Activated naive CD4-positive, alpha-beta T cell treated with anti-CD3 and anti-CD28 coated beads, Interleukin-2, amount 50 U/mL, for 16 hours (primary cell): Measurements from ENCODE around the gene PTH1R.
A peak's percentile ranks its signal among the peaks of the same experiment; 100 is the strongest.

Source experiments
- DNase-seq: peaks from one replicate; pipeline ENCODE4 v3.0.0-alpha.2; 2020

PTH1R gene

DNA sequence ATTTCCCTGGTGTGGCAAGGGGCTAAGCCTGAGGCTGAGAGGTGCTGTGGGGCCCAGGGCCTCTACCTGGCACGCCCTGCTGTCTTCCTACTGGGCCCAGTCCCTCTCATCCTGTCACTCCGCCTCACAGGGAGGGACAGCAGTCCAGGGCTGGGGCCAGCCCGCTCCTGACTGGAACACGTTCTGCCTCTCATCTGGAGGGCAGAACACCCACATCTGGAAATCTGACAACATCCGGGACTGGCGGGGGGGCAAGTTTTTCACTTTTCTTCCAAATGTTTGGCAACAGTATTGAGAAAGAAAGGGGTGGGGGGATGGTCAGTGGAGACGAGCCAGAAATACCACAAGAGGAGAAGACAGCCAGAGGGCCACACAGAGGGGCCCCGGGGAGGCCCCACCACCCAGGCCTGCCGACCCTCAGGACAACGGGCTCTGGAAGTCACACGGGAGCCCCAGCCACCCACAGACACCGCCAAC lies 12.5 kb upstream of the PTH1R start:
- peak; percentile 2 for DNase-seq

DNA sequence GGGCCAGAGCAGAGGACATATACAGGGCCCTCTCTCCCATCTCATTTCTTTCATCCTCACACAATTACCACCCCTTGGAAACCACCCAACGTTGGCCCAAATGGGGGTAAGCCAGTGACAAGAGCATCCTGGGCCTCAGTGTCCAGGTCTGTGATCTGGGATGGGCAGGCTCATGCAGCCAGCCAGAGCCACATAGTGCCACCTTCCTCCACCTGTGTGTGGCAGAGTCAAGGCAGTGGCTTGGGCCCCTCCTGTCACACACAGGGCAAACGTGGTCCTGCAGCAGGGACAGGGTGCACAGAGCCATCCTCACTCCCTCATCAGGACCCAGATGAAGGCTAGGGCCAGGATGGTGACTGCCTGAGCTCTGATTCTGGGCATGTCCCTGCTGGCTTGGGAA lies 12.0 kb upstream of the PTH1R start:
- DNase-seq = peak; percentile 6

- no peak for DNase-seq
These were observed 11.4 kb upstream of the PTH1R start for GRCh38 chr3:46866032-46866595.

GRCh38 chr3:46866720-46867549 lies 10.6 kb upstream of the PTH1R start:
- DNase-seq = peak; percentile 82

DNA sequence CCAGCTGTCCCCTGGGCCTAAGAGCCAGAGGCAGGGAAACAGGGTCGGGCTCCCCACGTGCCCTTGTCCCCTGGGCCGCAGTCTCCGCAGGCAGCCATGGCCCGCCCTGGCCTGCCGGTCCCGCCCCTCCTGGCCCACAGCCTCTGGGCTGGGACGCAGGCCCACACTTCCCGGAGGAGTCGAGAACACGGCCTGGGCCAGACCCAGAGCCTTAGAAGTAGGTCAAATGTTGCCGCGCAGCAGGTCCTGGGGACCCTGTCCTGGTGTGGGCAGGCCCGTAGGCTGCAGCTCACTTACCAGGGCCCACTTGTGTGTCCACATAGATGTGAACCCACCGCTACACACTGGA lies 10.0 kb upstream of the PTH1R start:
- DNase-seq = no peak

DNA sequence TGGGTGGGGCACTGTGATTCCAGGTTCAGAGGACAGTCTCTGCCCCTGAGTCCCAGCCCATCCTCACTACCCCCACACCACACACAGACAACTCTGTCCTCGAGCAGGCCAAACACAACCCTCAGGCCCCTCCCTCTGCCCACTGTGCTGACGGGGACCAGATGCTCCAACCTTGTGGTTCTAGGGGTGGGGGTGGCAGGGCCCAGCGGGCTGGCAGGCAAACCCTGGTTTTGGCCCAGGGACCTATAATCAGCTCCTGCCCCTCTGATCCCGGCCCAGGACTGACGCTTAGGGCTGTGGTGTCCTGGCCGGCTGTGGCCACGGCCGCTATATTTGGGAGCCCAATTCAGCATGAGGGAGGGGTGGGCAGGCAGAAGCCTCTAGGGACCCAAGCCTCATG lies 9.2 kb upstream of the PTH1R start:
- no peak for DNase-seq

GRCh38 chr3:46868948-46869347 lies 8.6 kb upstream of the PTH1R start:
- no peak for DNase-seq

DNA sequence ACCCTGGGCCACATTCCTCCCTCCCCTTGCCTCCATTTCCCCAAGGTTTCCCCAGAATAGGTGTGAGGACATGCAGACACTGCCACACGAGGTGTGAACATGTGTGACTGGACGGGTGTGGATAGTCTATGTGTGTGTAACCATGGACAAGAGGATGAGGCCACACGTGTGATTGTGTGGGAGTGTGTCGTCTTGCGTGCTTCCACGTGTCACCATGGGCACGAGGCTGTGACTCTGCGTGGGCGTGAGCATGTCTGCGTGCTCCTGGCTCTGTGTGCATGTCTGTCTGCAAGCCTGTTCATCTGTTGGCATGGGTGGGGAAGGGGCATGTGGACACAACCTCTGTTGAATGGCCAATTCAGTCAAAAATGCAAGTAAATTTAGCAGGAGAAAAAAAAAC lies 8.1 kb upstream of the PTH1R start:
- DNase-seq = no peak

DNA sequence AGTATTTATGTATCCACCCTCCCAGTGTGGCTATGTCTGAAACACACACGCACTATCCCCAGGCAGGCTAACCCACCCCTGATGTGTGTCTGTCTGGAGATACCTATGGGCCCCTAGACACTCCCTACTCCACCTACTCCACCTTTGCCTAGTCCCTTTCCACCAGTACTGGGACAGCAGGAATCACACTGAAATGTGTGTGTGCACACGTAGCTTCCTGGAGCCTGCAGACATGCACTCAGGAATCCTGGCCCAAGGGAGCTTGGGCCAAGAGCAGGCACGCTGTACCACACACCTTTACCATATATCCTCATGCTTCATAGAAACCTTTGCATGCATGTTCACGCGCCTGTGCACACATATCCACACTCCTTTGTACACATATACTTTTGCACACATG lies 6.9 kb upstream of the PTH1R start:
- no peak for DNase-seq

- DNase-seq = no peak
These were observed 6.3 kb upstream of the PTH1R start for GRCh38 chr3:46871222-46871621.

DNA sequence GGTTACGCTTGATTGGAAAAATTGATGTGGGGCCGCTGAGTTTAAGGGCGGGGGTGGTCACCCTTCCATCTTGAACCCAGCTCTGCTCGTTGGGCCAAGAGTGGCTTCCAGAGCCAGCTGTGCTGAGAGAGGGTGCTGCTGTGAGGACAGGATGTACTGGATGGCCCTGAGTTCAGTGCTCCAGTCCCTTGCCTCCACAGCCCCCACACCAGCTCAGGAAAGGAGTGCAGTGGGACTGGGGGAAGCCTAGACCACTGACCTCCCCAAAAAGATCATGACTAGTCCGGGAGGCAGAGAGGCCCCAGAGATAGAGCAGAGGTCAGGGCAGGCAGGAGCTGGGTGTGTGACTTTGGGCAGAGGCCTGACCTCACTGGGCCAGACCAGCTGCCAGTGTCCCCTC lies 4.0 kb upstream of the PTH1R start:
- DNase-seq = no peak

GRCh38 chr3:46874430-46874829 lies 3.1 kb upstream of the PTH1R start:
- DNase-seq = no peak

DNA sequence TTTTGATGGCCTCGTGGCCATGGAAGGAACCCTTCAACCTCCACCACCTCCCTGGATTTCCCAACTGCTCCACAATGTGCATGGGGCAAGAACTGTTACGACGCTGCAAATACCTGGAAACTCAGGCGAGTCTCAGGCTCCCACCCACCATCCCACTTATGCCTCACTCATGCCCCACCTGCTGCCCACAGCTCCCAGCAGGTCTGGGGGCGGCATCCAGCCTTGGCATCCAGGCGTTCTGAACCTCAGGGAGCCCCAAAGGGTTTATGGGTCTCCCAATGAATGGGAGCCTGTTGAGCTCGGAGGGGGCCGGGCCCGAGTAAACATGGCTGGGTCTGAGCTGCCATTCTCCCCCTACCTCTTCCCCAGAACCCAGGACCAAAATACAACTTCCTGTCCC lies 2.0 kb upstream of the PTH1R start:
- DNase-seq = no peak

DNA sequence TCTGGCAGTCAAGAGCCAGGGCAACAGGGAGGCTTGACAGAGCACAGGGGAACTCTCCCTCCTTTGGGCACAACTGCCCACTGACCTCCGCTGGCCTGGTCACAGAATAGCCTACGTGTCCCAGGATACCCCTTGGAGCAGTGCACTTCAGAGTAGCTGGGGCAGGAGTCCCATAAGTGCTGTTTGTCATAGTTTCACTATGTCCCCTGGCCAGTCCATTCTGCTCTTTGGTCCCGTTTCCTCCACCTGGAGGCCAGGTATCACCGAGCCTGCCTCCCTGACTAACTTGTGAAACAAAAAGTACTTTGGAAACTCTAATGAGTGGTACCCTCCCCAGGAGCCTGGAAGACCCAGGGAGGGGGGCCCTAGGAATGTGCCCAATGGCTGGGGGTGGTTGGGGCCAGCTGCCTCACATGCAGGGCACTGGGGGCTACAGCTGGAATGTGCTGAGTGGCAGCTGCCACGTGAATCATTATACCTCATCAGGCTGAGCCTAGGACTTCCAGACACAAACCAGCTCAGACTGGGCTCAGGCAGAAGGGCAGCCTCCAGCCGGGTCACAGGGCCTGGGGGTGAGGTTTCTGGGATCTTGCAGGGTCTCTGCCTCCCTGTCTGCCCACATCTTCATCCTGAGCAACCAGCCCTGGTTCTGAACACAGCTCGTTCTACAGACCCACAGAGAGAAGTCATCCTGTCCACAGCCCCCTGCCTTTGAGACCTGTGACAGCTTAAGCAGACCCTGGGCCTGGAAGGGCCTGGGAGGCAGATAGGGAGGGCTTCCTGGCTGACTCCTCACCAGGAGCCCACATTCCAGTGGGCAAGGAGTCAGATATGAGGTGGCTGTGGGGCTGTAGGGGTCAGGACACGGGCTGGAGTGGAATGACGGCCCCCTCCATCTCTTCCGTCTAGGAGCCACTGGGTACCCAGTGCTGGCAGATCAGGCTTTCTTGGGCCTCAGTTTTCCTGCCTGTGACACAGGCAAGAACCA lies 914 bp upstream of the PTH1R start:
- DNase-seq = no peak

DNA sequence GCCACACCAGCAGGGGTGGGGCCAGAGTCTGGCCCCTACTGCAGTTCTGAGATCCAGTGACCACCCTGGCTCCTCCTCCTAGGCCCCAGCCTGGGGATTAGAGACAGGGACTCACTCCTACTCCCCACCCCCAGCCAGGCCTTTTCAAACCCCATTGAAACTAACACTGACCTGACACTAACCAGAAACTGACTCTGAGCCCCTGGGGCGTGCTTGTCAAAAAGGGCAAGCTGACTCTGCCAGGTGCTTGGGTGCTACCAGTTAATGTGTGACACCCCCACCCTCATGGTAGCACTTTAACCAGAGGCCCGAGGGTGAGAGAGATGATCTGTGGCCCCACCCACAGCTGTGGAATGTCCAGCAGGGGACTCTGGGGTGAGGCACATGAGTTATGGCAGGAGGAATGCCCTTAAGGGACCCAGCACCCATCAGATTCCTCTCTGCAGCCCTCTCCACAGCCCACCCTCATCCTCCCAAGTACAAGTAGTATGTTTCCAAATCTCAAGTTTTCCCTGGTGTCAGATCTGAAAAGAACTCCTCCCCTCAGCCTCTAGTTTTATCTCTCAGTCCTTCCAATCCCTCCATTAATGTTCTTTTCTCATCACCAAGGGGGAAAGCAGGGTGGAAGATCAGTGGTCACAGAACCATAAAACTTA lies 1.4 kb downstream of the PTH1R start:
- no peak for DNase-seq

DNA sequence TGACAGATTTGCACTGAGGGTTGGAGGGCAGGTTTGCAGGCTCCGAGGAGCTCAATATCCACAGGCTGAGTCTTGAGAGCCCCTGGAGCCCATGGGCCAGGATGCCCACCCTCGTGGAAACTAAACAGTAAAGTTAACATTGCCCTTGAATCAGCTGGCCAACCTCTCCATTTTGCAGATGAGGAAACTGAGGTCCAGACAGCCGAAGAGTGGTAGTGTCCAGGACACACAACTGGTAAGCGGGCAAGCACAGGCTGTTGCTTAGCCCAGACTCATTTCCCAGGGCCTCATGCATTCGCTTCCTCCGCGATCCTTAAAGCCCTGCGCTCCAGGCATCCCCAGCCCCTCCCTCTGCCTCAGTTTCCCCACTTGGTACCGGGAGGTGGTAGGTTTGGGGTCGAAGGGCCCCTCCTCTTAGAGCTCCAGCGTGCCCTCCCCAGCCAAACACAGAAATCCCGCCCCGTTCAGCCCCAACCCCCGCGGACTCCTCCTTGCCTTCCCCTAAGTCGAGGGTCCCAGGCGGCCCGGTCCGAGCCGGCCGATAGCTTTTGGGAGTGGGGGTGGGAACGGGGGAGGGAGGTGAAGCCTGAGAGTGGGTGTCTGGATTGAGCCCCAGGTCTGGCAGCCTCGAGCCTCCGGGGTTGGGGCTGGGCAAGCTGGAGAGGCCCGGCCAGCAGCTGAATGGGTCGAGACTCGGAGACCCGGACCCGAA lies 3.5 kb downstream of the PTH1R start:
- DNase-seq = no peak

GRCh38 chr3:46881596-46882376 lies 4.3 kb downstream of the PTH1R start:
- peak; percentile 36 for DNase-seq

- no peak for DNase-seq
These were observed 5.0 kb downstream of the PTH1R start for GRCh38 chr3:46882377-46883053.

GRCh38 chr3:46883054-46883829 lies 5.7 kb downstream of the PTH1R start:
- DNase-seq = no peak

- no peak for DNase-seq
These were observed 6.3 kb downstream of the PTH1R start for GRCh38 chr3:46883830-46884185.
